Stimulated activated CD8-positive, alpha-beta memory T cell treated with anti-CD3 and anti-CD28 coated beads, Interleukin-15, amount 100 ng/mL, for 4 hours (primary cell): ENCODE data around the gene ARHGEF17.

Experiments used
- DNase-seq, 2 donors: peaks; one replicate each; pipeline ENCODE4 v3.0.0-alpha.2; 2020; ENCODE audit warnings: low read depth in 2 of 2

The ARHGEF17 gene

GRCh38 chr11:73314117-73314961 is 6.3 kb downstream of the ARHGEF17 start:
- DNase-seq = no peak

GRCh38 chr11:73315293-73316020 is 7.4 kb downstream of the ARHGEF17 start:
- DNase-seq = no peak

GRCh38 chr11:73316422-73316821 is 8.3 kb downstream of the ARHGEF17 start:
- DNase-seq = no peak

GRCh38 chr11:73317373-73317772 is 9.3 kb downstream of the ARHGEF17 start:
- no peak for DNase-seq

- no peak for DNase-seq
These were observed 9.7 kb downstream of the ARHGEF17 start for GRCh38 chr11:73317803-73318202.

- DNase-seq = no peak
These were observed 10.5 kb downstream of the ARHGEF17 start for GRCh38 chr11:73318501-73319011.

GRCh38 chr11:73320763-73321603 is 12.9 kb downstream of the ARHGEF17 start:
- DNase-seq = no peak

- DNase-seq = no peak
These were observed 13.7 kb downstream of the ARHGEF17 start for GRCh38 chr11:73321604-73322381.

- no peak for DNase-seq
These were observed 14.6 kb downstream of the ARHGEF17 start for GRCh38 chr11:73322382-73323306.

GRCh38 chr11:73323464-73323863 is 15.4 kb downstream of the ARHGEF17 start:
- no peak for DNase-seq

GRCh38 chr11:73324116-73324515 is 16.0 kb downstream of the ARHGEF17 start:
- DNase-seq = no peak

- DNase-seq = no peak
These were observed 16.6 kb downstream of the ARHGEF17 start for GRCh38 chr11:73324665-73325035.

- no peak for DNase-seq
These were observed 17.2 kb downstream of the ARHGEF17 start for GRCh38 chr11:73325036-73325981.

GRCh38 chr11:73326929-73327811 is 19.1 kb downstream of the ARHGEF17 start:
- DNase-seq = no peak

- no peak for DNase-seq
These were observed 19.8 kb downstream of the ARHGEF17 start for GRCh38 chr11:73327812-73328364.

GRCh38 chr11:73330569-73331093 is 22.6 kb downstream of the ARHGEF17 start:
- no peak for DNase-seq
